Measurements from ENCODE around the gene SETD2.

Gene SETD2

DNA sequence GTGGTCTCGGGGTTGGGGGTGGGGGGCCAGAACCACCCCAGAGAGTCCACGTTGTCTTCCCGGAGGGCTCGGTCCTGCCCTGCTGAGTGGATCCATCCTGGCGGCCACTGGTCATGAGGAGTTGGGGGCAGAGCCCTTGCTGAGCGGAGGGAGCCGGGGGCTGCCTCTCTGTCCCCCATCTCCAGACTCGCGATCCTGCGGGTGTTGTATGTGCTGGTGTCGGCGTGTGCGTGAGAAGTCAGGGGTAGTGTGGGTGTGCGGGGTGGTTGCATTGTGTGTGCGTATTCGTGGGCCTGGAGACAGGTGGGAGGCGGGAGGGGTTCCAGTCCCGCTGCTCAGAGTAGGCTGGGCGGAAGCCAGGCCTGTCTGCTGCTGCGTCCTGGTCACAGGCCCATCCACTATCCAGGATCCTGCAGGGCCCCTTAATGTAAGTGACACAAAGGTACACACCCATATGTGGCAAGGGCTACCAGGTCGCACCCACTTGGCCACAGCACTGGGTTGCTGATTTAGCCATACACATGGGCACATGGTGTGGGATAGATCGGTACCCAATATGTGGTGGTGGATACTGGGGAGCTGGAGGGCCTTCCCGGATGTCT lies 153.7 kb downstream of the SETD2 start:
- FAIRE-seq (no peak), DNase-seq (ENCODE audit: insufficient read length, low spot score) (no peak)
- TF ChIP-seq POLR2A (IDR thresholded peaks at IDR 0.05; ENCODE audit: low read depth, low read length) = no peak

DNA sequence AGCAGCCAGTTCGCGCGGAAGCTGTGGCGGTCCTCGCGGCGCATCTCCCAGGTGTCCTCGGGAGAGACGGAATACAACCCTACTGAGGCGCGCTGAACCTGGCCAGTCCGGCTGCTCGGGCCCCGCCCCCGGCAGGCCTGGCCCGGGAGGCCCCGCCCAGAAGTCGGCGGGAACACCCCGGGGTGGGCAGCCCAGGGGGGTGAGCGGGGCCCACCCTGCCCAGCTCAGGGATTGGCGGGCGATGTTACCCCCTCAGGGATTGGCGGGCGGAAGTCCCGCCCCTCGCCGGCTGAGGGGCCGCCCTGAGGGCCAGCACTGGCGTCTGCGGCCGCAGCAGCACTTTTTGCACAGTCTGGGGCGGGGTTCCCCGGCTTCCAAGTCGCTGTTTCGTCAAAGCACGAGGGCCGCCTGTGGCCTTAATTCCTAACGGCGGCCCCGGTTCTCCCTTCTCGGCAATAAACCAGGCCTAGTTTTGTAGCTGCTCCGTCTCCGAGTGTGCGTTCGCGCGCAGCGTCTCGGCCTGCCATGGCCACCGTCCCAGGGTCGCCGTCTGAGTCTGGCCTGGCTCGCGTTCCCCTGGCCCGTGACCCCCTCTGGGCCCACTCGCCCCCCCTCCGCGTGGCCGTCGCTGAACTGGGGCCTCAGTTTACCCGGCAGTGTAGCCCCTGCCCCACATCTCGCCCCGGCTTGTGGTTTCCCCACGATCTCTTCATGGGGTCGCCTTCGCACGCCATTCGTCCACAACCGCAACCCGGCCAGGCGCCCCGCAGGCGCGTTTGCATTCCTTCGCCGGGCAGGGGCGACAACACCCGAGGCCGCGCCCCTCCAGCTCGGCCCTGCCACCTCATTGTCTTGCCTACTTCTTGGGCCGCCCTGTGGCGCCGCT lies 154.4 kb downstream of the SETD2 start:
- FAIRE-seq (no peak), DNase-seq (ENCODE audit: insufficient read length, low spot score) (no peak)
- TF ChIP-seq POLR2A (IDR thresholded peaks at IDR 0.05; ENCODE audit: low read depth, low read length) = no peak

DNA sequence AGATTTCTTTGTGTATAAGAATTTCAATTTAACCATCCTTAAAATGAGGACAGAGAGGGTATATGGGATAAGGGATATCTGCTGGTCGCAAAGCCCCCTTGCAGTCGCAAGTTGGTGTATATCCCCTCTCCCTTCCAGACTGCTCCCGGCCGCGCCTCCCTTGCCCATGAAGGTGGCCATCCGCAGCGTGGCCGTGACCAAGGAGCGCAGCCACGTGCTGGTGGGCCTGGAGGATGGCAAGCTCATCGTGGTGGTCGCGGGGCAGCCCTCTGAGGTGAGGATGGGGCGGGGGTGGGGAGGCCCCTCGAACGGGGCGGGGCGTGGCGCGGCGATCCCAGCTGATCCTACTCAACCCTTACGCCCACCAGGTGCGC lies 155.1 kb downstream of the SETD2 start:
- DNase-seq (ENCODE audit: insufficient read length, low spot score) (no peak), FAIRE-seq (no peak)
- no peak for TF ChIP-seq POLR2A (IDR thresholded peaks at IDR 0.05; ENCODE audit: low read depth, low read length)

DNA sequence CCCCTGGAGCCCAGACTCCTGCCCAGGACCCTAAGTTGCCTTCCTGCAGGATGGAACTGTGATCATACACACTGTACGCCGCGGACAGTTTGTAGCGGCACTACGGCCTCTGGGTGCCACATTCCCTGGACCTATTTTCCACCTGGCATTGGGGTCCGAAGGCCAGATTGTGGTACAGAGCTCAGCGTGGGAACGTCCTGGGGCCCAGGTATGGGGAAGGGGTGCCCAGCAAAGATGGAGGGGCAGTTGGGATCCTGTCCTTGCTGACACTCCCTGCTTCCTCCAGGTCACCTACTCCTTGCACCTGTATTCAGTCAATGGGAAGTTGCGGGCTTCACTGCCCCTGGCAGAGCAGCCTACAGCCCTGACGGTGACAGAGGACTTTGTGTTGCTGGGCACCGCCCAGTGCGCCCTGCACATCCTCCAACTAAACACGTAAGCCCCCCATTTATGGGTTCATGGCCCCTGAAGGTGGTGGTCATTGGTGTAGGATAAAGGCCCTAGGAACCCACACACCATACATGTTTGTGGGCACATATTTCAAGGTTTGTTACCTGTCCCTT lies 155.6 kb downstream of the SETD2 start:
- DNase-seq (ENCODE audit: insufficient read length, low spot score) (no peak), FAIRE-seq (no peak)
- no peak for TF ChIP-seq POLR2A (IDR thresholded peaks at IDR 0.05; ENCODE audit: low read depth, low read length)

DNA sequence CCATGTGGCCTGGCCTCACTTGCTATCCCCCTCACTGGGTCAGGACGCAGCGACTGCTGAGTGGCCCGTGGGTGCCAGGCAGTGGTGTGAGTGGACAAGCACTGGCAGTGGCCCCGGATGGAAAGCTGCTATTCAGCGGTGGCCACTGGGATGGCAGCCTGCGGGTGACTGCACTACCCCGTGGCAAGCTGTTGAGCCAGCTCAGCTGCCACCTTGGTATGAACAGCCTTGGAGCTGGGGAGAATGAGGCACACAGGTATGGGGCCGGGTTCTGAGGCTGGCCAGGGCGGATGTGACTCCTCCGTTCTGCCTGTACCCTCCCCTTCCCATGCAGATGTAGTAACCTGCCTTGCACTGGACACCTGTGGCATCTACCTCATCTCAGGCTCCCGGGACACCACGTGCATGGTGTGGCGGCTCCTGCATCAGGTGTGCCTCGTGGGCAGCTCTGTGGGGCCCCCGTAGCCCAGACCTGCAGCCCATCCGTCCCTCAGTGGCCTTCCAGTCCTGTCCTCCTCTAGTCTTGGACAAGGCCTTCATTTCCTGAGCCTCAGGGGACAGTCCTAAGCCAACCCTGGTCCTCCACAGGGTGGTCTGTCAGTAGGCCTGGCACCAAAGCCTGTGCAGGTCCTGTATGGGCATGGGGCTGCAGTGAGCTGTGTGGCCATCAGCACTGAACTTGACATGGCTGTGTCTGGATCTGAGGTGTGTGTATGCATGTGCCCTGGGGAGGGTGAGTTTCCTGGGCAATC lies 156.3 kb downstream of the SETD2 start:
- TF ChIP-seq POLR2A (IDR thresholded peaks at IDR 0.05; ENCODE audit: low read depth, low read length) = no peak
- FAIRE-seq (no peak), DNase-seq (ENCODE audit: insufficient read length, low spot score) (no peak)

DNA sequence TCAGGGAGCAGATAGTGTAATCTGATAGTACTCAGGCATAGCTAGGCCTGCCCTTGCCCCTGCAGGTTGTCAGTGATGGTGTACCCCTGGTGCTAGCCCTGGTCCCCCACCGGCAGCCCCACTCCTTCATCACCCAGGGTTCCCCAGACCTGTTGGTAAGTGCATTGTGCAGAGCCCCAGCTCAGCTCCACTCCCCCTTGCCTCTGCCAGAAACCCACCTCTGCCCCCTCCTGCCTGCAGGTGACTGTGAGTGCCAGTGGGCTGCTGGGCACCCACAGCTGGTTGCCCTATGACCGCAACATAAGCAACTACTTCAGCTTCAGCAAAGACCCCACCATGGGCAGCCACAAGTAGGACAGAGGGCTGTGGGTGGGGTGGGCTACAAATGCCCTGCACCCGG lies 156.9 kb downstream of the SETD2 start:
- FAIRE-seq (no peak), DNase-seq (ENCODE audit: insufficient read length, low spot score) (no peak)
- TF ChIP-seq POLR2A (IDR thresholded peaks at IDR 0.05; ENCODE audit: low read depth, low read length) = no peak

DNA sequence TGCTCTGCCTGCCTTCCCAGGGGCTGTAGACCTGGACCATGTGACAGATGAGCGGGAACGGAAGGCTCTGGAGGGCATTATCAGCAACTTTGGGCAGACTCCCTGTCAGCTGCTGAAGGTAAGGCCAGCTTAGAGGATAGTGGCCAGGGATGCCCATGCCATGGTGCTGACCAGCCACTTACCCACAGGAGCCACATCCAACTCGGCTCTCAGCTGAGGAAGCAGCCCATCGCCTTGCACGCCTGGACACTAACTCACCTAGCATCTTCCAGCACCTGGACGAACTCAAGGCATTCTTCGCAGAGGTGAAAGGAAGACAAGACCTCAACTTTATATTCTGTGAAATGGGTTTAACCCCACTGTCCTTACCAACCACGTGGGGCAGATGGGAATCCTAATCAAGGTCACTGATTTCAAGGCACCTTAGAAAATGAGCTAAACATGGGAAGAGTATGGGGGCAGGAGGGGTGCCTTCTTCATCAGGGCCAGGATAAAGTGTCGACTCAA lies 157.7 kb downstream of the SETD2 start:
- FAIRE-seq (no peak), DNase-seq (ENCODE audit: insufficient read length, low spot score) (no peak)
- TF ChIP-seq POLR2A (IDR thresholded peaks at IDR 0.05; ENCODE audit: low read depth, low read length) = no peak

DNA sequence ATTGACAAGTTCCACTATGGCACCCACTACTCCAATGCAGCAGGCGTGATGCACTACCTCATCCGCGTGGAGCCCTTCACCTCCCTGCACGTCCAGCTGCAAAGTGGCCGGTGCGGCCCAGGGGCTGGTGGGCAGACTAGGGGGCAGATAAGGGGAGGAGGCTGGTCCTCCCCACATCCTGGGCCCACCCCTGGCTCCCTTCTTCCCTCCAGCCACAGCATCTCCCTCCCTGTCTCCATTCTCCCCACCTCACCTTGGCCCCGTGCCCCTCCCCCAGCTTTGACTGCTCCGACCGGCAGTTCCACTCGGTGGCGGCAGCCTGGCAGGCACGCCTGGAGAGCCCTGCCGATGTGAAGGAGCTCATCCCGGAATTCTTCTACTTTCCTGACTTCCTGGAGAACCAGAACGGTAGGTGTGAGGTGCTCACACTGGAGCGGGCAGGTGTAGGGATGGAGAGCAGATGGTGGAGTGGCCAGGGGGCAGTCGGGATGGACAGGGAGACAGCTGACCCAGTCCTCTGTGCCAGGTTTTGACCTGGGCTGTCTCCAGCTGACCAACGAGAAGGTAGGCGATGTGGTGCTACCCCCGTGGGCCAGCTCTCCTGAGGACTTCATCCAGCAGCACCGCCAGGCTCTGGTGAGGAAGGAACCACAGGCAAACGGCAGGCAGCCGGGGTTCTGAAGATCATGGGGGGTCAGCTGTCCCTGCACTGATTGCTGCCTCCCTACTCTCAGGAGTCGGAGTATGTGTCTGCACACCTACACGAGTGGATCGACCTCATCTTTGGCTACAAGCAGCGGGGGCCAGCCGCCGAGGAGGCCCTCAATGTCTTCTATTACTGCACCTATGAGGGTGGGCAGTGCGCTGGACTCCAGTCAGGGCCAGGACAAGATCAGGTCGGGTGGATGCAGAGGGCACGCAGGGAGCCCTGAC lies 158.4 kb downstream of the SETD2 start:
- DNase-seq (ENCODE audit: insufficient read length, low spot score) (no peak), FAIRE-seq (no peak)
- no peak for TF ChIP-seq POLR2A (IDR thresholded peaks at IDR 0.05; ENCODE audit: low read depth, low read length)

DNA sequence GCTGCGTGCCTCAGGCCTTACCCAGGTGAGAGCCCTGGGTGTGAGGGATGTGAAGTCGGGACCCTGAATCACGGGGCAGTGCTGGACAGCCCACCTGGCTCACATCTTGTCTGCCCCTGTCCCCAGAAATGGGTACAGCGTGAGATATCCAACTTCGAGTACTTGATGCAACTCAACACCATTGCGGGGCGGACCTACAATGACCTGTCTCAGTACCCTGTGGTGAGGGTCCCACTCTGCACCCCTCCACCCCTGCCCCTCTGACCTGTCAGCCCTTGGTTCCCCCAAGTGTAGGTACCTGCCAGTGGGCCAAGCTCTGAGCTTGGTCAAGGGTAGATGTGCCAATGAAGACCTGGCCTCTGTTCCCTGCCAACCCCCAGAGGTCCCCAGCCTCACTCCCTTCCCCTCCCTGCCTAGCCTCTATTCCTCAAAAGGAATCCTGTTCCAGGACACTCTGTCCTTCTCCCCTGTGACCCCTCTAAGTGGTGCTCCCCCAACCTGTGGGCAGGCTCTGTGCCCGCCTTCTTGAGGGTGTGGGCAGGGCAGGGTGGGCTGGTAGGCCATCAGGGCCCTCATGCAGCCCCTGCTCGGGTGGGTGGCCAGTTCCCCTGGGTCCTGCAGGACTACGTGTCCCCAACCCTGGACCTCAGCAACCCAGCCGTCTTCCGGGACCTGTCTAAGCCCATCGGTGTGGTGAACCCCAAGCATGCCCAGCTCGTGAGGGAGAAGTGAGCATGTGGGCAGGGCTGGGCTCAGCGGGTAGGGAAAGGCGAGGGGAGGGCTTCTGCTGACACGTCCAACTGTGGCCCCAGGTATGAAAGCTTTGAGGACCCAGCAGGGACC lies 159.3 kb downstream of the SETD2 start:
- DNase-seq (ENCODE audit: insufficient read length, low spot score) (no peak), FAIRE-seq (no peak)
- no peak for TF ChIP-seq POLR2A (IDR thresholded peaks at IDR 0.05; ENCODE audit: low read depth, low read length)

DNA sequence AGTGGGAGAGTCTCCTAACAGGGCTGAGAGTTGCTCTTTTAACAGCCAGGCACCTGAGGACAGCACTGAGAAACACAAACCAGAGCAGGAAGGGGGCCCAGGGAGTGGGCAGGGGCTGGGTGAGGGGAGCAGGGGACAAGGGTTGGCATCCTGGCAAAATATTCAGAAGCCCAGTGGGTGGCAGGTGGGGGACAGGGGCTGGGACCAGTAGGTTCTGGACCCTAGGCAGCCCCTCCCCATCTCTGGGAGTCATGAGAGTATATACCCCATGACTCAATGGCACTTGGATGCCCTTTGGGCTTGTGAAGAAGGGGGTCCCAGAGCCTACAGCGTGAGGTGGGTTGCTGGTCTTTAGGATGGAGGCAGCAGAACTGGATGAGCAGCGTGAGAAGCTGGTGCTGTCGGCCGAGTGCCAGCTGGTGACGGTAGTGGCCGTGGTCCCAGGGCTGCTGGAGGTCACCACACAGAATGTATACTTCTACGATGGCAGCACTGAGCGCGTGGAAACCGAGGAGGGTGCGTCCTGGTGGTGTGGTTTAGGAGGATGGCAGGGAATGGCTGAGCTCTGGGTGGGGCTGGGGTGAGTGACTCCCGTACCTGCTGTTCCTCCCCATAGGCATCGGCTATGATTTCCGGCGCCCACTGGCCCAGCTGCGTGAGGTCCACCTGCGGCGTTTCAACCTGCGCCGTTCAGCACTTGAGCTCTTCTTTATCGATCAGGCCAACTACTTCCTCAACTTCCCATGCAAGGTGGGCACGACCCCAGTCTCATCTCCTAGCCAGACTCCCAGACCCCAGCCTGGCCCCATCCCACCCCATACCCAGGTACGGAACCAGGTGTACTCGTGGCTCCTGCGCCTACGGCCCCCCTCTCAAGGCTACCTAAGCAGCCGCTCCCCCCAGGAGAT lies 160.2 kb downstream of the SETD2 start:
- no peak for FAIRE-seq

DNA sequence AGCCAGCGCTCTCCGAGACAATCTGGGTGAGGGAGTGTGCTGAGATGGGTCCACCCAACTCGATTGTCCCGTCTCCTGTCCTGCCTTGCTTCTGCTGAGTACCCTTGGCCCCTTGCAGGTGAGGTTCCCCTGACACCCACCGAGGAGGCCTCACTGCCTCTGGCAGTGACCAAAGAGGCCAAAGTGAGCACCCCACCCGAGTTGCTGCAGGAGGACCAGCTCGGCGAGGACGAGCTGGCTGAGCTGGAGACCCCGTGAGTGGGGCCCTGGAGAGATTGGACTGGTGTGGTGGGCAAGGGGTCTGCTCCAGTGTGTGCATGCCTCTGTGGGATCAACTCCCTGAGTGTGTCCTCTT lies 160.9 kb downstream of the SETD2 start:
- no peak for FAIRE-seq
- no peak for DNase-seq (ENCODE audit: insufficient read length, low spot score)
- no peak for TF ChIP-seq POLR2A (IDR thresholded peaks at IDR 0.05; ENCODE audit: low read depth, low read length)

More for the DNA sequence above, 160.2 kb downstream of the SETD2 start:
- TF ChIP-seq POLR2A (IDR thresholded peaks at IDR 0.05; ENCODE audit: low read depth, low read length) = no peak
- DNase-seq (ENCODE audit: insufficient read length, low spot score) = no peak
